NCI-H2107 treated with DMSO at 0.1 percent for 48 hours (cell line): Measurements from ENCODE around the gene TAS2R46.
"Not testable (repeated sequence)": the region's sequence is repeated elsewhere in the genome, so short reads cannot be mapped to it uniquely, and the experiment has no call there.

Experiments
- DNase-seq: peaks from one replicate; lab custom pipeline; 2025; ENCODE audit not compliant: unreplicated experiment; lab: John Stamatoyannopoulos, UW

TAS2R46 gene

DNA sequence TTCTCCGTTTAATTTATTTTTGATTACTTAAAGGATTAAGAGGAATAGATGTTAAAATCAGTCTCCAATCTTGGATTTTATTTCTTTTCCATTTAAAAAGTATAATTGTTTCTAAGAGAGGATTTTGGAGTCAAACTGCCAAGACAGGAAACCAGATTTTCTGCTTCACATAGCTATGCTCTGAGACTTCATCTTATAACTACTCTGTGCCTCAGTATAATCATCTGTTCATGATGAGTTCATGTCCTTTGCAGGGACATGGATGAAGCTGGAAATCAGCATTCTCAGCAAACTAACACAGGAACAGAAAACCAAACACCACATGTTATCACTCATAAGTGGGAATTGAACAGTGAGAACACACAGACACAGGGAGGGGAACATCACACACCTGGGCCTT is 21.9 kb downstream of the TAS2R46 start:
- no peak for DNase-seq

GRCh38 chr12:11039171-11039570 is 22.9 kb downstream of the TAS2R46 start:
- no peak for DNase-seq

GRCh38 chr12:11033959-11034358 is 28.1 kb downstream of the TAS2R46 start:
- not testable (repeated sequence) for DNase-seq

GRCh38 chr12:11031307-11031706 is 30.8 kb downstream of the TAS2R46 start, which contains the start of gene TAS2R31:
TAS2R31 (minus strand) TSS chr12:11031407; CDS start chr12:11031335, 72 bp downstream.
- DNase-seq, result no peak

- DNase-seq, result no peak
Observed at GRCh38 chr12:11026118-11026517, 36.0 kb downstream of the TAS2R46 start.

DNA sequence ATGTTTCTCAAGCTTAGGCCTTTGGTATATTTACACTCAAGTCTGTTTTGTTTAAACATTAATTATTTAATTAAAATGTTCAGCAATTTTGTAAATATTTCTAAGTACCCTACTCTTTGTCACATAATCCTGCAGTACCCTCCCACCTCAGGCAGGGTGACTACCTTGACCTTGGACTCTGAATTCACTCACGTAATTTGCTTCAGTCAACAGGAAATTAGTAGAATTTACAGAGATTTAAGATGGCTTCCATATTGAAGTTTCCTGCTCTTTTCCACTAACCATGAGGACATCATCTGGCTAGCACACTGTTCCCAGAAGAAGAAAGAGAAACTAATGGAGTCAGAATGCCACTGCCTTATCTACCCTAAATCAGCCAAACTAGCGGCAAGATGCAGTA is 38.7 kb downstream of the TAS2R46 start:
- no peak for DNase-seq

- no peak for DNase-seq
Observed at GRCh38 chr12:11022520-11022919, 39.6 kb downstream of the TAS2R46 start, which contains the start of gene TAS2R19. TAS2R19 (minus strand) TSS chr12:11022620; CDS start chr12:11022571, 49 bp downstream.

GRCh38 chr12:11016937-11017336 is 45.2 kb downstream of the TAS2R46 start:
- DNase-seq, result no peak

DNA sequence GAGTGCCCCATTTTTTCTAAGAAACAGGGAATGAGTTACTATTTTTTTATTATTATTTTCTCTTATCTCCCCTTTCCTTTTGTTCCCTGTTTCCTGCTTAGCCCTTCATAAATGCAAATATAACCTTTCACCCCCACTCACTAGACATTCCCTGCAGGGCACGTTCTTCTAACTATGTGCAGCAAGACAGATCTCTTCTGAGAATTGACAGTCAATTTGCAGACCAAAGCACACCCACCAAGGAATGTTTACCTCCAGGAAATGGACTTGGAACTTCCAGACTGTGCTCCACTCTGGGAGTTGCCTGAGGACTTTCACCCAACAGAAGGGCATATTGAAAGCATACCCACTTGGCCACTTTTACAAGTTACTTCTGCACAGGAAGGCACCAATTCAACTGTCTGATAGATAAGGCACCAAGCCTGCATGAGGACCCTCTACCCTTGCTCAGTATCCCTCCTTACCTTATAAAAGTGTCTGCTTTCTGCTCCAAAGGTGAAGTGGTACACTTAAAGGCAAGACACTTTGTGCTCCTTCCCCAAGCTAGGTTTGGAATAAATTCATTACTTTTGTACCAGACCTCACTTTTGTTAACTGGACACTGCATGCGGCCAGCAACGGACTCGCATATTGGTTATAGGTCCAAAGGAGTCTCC is 46.2 kb downstream of the TAS2R46 start:
- DNase-seq, result no peak

GRCh38 chr12:11014234-11014633 is 47.9 kb downstream of the TAS2R46 start:
- DNase-seq, result no peak
